HepG2 (cell line): ENCODE results near the gene KXD1. TPM values are rescaled to one million over a fixed set of nuclear protein-coding genes. Genes with fewer than 3 reads are reported as not detected.

Experiments
- BRCA1 ChIP-seq: sonication (generic); formaldehyde crosslinking; IDR thresholded peaks from 2 replicates; pipeline ENCODE4 v1.4.0; 2020; ENCODE audit warnings: missing genetic modification reagents
- CHD2 ChIP-seq: IDR thresholded peaks from 2 replicates; pipeline ENCODE4 v1.6.1; 2011; ENCODE audit warnings: low read depth, low read length, improper control_type of control experiment
- HDAC6 ChIP-seq: fragments of 200-600 bp; sonication (generic); IDR thresholded peaks from 2 replicates; pipeline ENCODE4 v1.7.0; 2017; ENCODE audit warnings: mild to moderate bottlenecking, antibody characterized with exemption, low read length, low read depth
- KAT8 ChIP-seq: IDR thresholded peaks from 2 replicates; pipeline ENCODE4 v1.6.1; 2016; ENCODE audit warnings: missing genetic modification reagents, missing compliant biosample characterization
- NRL ChIP-seq: sonication (generic); formaldehyde crosslinking; IDR thresholded peaks from 2 replicates; pipeline ENCODE4 v1.5.0; 2020; ENCODE audit warnings: missing genetic modification reagents, mild to moderate bottlenecking, moderate library complexity, borderline replicate concordance
- POLR2G ChIP-seq: fragments of 200-400 bp; formaldehyde crosslinking; IDR thresholded peaks from 2 replicates; pipeline ENCODE4 v1.6.1; 2018; ENCODE audit warnings: mild to moderate bottlenecking, low read depth, low read length, moderate library complexity
- SAFB2 ChIP-seq: sonication (generic); formaldehyde crosslinking; IDR thresholded peaks from 2 replicates; pipeline ENCODE4 v1.5.1; 2020; ENCODE audit warnings: missing genetic modification reagents, low read depth, mild to moderate bottlenecking, borderline replicate concordance
- SRSF1 ChIP-seq: fragments of 200-400 bp; formaldehyde crosslinking; optimal IDR thresholded peaks from 2 replicates; pipeline ENCODE3; 2017; ENCODE audit warnings: mild to moderate bottlenecking, low read depth, low read length, moderate library complexity
- TBX3 ChIP-seq: fragments of 450-650 bp; IDR thresholded peaks from 2 replicates; pipeline ENCODE4 v1.6.1; 2017; ENCODE audit warnings: antibody characterized with exemption, mild to moderate bottlenecking, inconsistent platforms, borderline replicate concordance
- ZBTB38 ChIP-seq: sonication (generic); formaldehyde crosslinking; IDR thresholded peaks from 2 replicates; pipeline ENCODE4 v1.5.1; 2020; ENCODE audit warnings: mild to moderate bottlenecking, missing genetic modification reagents
- ZFYVE20 ChIP-seq: sonication (generic); formaldehyde crosslinking; IDR thresholded peaks from 2 replicates; pipeline ENCODE4 v1.8.0; 2023; ENCODE audit warnings: low read depth, mild to moderate bottlenecking, moderate library complexity, missing genetic modification reagents, borderline replicate concordance
- ZNF101 ChIP-seq: sonication (generic); formaldehyde crosslinking; IDR thresholded peaks from 2 replicates; pipeline ENCODE4 v1.4.0; 2020; ENCODE audit warnings: mild to moderate bottlenecking, low read depth, missing genetic modification reagents, borderline replicate concordance
- ZNF564 ChIP-seq: sonication (generic); formaldehyde crosslinking; IDR thresholded peaks from 2 replicates; pipeline ENCODE4 v1.8.1; 2023; ENCODE audit warnings: mild to moderate bottlenecking, missing genetic modification reagents
- ZNF772 ChIP-seq: sonication (generic); formaldehyde crosslinking; IDR thresholded peaks from 2 replicates; pipeline ENCODE4 v1.5.0; 2020; ENCODE audit warnings: mild to moderate bottlenecking, missing genetic modification reagents
- polyA plus RNA-seq, 8 experiments: library from polyadenylated mRNA; depleted of rRNA in 3 of 8; stranded (reverse) in 7 of 8; unstranded in 1 of 8; fragments of >200 nt; fragmentation: Illumina TruSeq in 4 of 8; extraction: Trizol in 4 of 8; gene quantifications; 2 replicates each; pipeline versions ENCODE4 v1.2.1 to v1.2.3, GENCODE V29; 2011 to 2016; ENCODE audit warnings: low read depth in 4 of 8, missing spikeins in 1 of 8, mixed read lengths in 1 of 8; ENCODE audit not compliant: insufficient read depth in 1 of 8
- total RNA-seq, 5 experiments: library from RNA; depleted of rRNA; stranded (reverse); fragments of >200 nt; fragmentation: Illumina TruSeq; extraction: Trizol; gene quantifications; 2 replicates each; pipeline ENCODE4 v1.2.3, GENCODE V29; 2016; ENCODE audit warnings: low read depth in 1 of 5
- TF ChIP-seq, protein P1 (sequence below): sonication (generic); formaldehyde crosslinking; IDR thresholded peaks from 2 replicates; pipeline ENCODE4 v1.5.0; 2020; ENCODE audit warnings: missing genetic modification reagents
- TF ChIP-seq, protein P2 (sequence below): sonication (generic); formaldehyde crosslinking; IDR thresholded peaks from 2 replicates; pipeline ENCODE4 v1.8.0; 2022; ENCODE audit warnings: missing genetic modification reagents, mild to moderate bottlenecking, inconsistent platforms, borderline replicate concordance
- TF ChIP-seq, protein P3 (sequence below): sonication (generic); formaldehyde crosslinking; conservative IDR thresholded peaks from 2 replicates; pipeline ENCODE4 v1.4.0; 2020; ENCODE audit warnings: missing genetic modification reagents
- TF ChIP-seq, protein P4 (sequence below): sonication (generic); formaldehyde crosslinking; IDR thresholded peaks from 2 replicates; pipeline ENCODE4 v1.5.0; 2020; ENCODE audit warnings: mild to moderate bottlenecking, missing genetic modification reagents, borderline replicate concordance

KXD1 gene
- total and polyA plus RNA-seq, 2 of the 13 experiments (the other 11 are each of a cell fraction or from before 2014, with no cell fraction given): 44.6 to 143 TPM

DNA sequence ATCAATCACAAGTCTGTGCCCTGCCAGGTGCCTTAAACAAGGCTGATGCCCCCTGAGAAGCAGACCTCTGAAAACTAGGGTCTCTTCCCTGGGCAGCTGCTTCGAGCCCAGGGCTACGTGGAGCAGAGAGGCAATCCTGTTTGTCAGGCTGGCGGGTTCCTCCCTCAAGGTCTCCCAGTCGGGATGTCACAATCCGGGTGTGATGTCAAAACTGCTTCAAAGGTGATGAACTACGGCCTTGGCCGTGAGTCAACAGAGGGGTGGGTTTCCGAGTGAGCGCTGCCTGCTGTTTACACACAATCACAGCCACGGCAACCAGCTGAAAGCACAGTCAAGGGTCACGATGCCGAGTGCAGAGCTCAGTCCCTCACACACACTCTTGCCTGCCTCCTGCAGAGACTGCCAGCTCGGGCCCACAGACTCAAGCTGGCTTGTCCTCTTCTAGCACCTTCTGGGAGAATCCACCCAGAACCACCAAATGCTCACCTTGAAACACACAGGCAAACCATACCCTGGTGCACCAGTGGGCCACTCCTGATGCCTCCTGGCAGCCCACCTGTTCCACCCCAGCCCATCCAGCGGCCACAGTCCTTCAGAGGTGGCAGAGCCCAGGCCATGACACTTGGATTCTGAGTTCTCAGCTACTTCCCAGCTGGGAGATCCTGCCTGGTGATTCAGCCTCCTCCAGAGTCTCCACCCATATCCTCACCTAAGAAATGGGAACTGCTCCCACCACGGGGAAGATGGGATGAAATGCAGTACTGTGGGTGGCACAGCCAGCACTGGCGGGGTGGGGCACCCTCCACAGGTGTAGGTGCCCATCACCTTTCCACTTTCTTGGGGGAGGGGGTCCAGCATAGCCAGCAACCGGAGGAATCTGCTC lies 42.6 kb upstream of the KXD1 start (continued):
- TF ChIP-seq, protein P1, sequence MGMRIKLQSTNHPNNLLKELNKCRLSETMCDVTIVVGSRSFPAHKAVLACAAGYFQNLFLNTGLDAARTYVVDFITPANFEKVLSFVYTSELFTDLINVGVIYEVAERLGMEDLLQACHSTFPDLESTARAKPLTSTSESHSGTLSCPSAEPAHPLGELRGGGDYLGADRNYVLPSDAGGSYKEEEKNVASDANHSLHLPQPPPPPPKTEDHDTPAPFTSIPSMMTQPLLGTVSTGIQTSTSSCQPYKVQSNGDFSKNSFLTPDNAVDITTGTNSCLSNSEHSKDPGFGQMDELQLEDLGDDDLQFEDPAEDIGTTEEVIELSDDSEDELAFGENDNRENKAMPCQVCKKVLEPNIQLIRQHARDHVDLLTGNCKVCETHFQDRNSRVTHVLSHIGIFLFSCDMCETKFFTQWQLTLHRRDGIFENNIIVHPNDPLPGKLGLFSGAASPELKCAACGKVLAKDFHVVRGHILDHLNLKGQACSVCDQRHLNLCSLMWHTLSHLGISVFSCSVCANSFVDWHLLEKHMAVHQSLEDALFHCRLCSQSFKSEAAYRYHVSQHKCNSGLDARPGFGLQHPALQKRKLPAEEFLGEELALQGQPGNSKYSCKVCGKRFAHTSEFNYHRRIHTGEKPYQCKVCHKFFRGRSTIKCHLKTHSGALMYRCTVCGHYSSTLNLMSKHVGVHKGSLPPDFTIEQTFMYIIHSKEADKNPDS (CRISPR knock-in tag): 0 out of 2 replicates have a peak, but pooled peaks have one; percentile 90
- TF ChIP-seq, protein P2, sequence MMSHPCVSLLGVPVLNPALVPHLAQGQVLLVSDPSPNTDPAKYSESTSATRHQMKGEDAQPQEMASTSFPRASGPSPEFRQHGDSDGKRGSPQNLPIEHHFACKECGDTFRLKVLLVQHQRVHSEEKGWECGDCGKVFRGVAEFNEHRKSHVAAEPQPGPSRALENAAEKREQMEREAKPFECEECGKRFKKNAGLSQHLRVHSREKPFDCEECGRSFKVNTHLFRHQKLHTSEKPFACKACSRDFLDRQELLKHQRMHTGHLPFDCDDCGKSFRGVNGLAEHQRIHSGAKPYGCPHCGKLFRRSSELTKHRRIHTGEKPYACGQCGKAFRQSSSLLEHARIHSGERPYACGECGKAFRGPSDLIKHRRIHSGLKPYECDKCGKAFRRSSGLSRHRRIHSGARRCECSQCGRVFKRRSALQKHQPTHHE (CRISPR knock-in tag): peak; percentile 86; the same call in 1 of the 2 replicates
- TF ChIP-seq CHD2 (no peak), BRCA1 (CRISPR knock-in tag) (peak; percentile 84; the same call in 1 of the 2 replicates), ZNF564 (peak; percentile 68; the same call in 1 of the 2 replicates), NRL (CRISPR knock-in tag) (peak; percentile 63; the same call in 1 of the 2 replicates), POLR2G (peak; percentile 51; the same call in 1 of the 2 replicates), TBX3 (peak; percentile 93; the same call in 1 of the 2 replicates), KAT8 (CRISPR knock-in tag) (peak; percentile 92), ZBTB38 (CRISPR knock-in tag) (peak; percentile 98), SAFB2 (CRISPR knock-in tag) (peak; percentile 30; the same call in 1 of the 2 replicates), ZNF101 (no peak), SRSF1 (no peak), ZNF772 (peak; percentile 85), ZFYVE20 (CRISPR knock-in tag) (no peak), HDAC6 (no peak)
- TF ChIP-seq, protein P3, sequence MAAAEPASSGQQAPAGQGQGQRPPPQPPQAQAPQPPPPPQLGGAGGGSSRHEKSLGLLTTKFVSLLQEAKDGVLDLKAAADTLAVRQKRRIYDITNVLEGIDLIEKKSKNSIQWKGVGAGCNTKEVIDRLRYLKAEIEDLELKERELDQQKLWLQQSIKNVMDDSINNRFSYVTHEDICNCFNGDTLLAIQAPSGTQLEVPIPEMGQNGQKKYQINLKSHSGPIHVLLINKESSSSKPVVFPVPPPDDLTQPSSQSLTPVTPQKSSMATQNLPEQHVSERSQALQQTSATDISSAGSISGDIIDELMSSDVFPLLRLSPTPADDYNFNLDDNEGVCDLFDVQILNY (CRISPR knock-in tag): 0 out of 2 replicates have a peak, but pooled peaks have one; percentile 37
- TF ChIP-seq, protein P4, sequence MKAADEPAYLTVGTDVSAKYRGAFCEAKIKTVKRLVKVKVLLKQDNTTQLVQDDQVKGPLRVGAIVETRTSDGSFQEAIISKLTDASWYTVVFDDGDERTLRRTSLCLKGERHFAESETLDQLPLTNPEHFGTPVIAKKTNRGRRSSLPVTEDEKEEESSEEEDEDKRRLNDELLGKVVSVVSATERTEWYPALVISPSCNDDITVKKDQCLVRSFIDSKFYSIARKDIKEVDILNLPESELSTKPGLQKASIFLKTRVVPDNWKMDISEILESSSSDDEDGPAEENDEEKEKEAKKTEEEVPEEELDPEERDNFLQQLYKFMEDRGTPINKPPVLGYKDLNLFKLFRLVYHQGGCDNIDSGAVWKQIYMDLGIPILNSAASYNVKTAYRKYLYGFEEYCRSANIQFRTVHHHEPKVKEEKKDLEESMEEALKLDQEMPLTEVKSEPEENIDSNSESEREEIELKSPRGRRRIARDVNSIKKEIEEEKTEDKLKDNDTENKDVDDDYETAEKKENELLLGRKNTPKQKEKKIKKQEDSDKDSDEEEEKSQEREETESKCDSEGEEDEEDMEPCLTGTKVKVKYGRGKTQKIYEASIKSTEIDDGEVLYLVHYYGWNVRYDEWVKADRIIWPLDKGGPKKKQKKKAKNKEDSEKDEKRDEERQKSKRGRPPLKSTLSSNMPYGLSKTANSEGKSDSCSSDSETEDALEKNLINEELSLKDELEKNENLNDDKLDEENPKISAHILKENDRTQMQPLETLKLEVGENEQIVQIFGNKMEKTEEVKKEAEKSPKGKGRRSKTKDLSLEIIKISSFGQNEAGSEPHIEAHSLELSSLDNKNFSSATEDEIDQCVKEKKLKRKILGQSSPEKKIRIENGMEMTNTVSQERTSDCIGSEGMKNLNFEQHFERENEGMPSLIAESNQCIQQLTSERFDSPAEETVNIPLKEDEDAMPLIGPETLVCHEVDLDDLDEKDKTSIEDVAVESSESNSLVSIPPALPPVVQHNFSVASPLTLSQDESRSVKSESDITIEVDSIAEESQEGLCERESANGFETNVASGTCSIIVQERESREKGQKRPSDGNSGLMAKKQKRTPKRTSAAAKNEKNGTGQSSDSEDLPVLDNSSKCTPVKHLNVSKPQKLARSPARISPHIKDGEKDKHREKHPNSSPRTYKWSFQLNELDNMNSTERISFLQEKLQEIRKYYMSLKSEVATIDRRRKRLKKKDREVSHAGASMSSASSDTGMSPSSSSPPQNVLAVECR: peak; percentile 99
